ENCODE measurements around the gene BCL2L1. TPM values are rescaled to one million over a fixed set of nuclear protein-coding genes. Genes with fewer than 3 reads are reported as not detected.

Gene BCL2L1
- total RNA-seq, 1 donor: 37.6 TPM

DNA sequence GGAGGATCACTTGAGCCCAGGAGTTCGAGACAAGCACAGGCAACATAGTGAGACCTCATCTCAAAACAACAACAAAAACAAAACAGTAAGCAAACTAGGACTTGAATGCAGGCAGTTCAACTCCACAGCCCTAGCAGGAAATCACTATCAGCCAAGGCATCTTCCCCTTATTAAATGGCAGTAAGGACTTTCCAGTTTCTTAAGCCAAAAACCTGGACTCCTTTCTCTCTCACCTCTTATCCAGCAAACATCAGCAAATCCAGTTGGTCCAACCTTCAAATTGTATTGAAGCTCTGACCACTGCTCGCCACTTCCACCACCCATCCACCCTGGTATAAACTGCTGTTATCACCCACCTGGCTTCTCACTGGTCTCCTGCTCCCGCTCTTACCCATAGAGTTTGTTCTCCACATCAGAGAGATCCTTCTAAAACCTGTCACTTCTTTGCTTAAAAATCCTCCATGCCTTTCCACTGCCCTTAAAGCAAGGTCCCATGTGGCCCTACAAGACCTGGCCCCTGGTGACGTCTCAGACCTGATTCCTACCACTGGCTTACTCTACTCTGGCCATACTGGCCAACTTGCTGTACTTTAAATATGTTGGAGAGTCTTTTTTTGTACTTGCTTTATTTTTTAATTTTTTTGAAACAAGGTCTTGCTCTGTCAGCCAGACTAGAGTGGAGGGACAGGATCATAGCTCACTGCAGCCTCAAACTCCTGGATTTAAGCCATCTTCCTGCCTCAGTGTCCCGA, 27.6 kb downstream of the BCL2L1 start:
- H3K9me3 ChIP-seq (ENCODE audit: low read depth, low read length): no peaks in the 10 kb centered on the region
- no peaks in the 10 kb centered on the region for H3K27me3 ChIP-seq (ENCODE audit: insufficient read depth, low read length)
- peaks cover 47% of the 10 kb centered on the region for H3K4me1 ChIP-seq (ENCODE audit: insufficient read depth, low read length)
- no peak overlapping the region for H3K4me3 ChIP-seq (ENCODE audit: low read length)

DNA sequence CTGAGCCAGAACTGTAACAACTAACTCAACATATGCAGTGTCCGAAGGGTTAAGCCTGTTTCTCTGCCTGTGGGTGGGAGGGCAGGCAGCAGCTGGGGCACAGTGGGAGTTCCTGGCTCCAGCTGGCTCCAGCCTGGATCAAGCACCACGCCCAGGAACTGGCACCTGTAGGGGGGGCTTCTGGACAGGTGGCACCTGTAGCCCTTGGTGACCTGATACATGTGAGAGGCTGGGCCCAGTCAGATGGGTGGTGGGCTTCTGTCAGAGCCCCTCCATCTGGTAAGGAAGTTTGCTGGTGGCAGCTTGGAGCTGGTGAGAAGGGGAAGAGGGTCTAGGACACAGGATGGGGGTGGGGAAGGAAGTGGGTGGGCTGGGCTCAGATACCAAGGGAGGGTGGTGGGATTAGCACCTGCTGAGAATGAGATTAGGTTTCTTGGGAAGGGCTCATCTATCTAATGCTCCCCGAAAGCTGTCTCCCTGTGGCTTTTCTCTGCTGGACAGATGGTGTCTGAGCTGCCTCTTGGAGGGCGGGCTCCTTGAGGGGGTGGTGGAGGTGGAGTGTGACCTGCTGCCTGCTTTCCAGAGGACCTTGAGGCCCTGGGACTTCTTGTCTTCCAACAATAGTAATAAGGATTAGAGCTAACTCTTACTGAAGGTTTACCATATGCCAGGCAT, 28.5 kb downstream of the BCL2L1 start:
- Histone ChIP-seq H3K4me3 (ENCODE audit: low read length) (no peak overlapping the region), H3K4me1 (ENCODE audit: insufficient read depth, low read length) (peaks cover 39% of the 10 kb centered on the region), H3K9me3 (ENCODE audit: low read depth, low read length) (no peaks in the 10 kb centered on the region), H3K27me3 (ENCODE audit: insufficient read depth, low read length) (no peaks in the 10 kb centered on the region)

DNA sequence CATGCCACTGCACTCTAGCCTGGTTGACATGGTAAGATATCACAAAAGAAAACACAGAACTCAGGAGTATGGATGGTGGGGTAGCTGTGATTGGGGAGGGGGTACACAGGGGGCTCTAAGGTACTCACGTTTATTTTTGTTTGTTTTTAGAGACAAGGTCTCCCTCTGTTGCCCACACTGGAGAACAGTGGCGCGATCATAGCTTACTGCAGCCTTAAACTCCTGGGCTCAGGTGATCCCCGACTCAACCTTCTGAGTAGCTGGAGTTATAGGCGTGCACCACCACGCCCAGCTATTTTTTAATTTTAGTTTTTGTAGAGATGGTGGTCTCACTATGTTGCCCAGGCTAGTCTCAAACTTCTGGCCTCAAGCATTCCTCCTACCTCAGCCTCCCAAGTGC, 29.3 kb downstream of the BCL2L1 start:
- H3K27me3 ChIP-seq (ENCODE audit: insufficient read depth, low read length): no peaks in the 10 kb centered on the region
- no peak overlapping the region for H3K4me3 ChIP-seq (ENCODE audit: low read length)
- peaks cover 31% of the 10 kb centered on the region for H3K4me1 ChIP-seq (ENCODE audit: insufficient read depth, low read length)
- no peaks in the 10 kb centered on the region for H3K9me3 ChIP-seq (ENCODE audit: low read depth, low read length)

DNA sequence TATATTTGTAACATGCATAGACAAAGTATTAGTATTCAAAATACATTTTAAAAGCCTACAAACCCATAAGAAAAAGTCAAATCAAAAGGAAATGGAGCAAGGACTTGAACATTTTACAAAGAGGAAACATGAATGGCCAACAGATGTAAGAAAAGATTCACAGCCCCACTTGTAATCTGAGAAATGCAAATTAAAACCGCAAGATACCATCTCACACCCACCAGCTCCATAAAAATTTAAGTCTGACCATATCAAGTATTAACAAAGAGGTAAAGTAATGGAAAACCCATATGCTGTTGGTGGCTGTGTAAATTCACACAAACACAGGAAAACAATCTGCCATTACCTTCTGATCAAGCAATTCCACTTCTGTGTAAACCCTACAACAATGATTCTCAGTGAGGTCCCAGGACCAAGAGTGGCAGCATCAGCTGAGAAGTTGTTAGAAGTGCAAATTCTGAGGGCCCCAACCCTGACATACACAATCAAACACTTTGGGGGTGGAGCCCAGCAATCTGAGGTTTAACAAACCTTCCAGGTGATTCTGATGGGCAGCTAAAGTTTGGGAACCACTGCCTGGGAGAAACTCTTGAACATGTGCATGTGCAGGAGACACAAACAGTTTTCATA, 30.9 kb downstream of the BCL2L1 start:
- no peaks in the 10 kb centered on the region for H3K9me3 ChIP-seq (ENCODE audit: low read depth, low read length)
- H3K4me1 ChIP-seq (ENCODE audit: insufficient read depth, low read length): peaks cover 31% of the 10 kb centered on the region
- no peaks in the 10 kb centered on the region for H3K27me3 ChIP-seq (ENCODE audit: insufficient read depth, low read length)
- H3K4me3 ChIP-seq (ENCODE audit: low read length): no peak overlapping the region

DNA sequence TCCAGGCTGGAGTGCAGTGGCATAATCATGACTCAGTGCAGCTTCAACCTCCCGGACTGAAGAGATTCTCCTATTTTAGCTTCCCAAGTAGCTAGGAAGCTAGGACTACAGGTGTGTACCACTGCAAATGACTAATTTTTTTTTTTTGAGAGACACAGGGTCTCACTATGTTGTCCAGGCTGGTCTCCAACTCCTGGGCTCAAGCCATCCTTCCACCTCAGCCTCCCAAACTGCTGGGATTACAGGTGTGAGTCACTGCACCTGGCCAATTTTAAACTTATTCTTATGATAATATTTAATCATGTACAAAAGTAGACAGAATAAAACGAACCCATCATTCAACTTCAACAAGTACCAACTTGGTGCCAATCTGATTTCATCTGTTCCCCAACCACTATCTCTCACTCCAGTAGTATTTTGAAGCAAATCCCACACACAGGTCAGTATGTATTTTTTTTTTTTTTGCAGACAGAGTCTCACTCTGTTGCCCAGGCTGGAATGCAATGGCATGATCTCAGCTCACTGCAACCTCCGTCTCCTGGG, 32.5 kb downstream of the BCL2L1 start:
- peaks cover 39% of the 10 kb centered on the region for H3K4me1 ChIP-seq (ENCODE audit: insufficient read depth, low read length)

DNA sequence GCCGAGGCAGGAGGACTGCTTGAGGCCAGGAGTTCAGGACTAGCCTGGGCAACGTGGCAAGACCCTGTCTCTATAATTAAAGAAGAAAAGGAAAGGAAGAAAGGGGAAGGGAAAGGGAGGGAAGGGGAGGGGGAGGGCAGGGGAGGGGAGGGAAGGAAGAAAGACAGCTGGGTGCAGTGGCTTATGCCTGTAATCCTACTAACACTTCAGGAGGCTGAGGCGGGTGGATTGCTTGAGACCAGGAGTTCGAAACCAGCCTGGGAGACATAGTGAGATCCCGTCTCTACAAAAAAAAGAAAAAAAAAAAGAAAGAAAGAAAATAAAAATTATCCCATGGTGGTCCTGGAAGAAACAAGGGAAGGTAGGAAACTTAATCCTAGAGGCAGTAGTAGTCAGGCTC, 33.5 kb downstream of the BCL2L1 start:
- peaks cover 37% of the 10 kb centered on the region for H3K4me1 ChIP-seq (ENCODE audit: insufficient read depth, low read length)
- H3K4me3 ChIP-seq (ENCODE audit: low read length): no peak overlapping the region
- H3K27me3 ChIP-seq (ENCODE audit: insufficient read depth, low read length): no peaks in the 10 kb centered on the region
- H3K9me3 ChIP-seq (ENCODE audit: low read depth, low read length): no peaks in the 10 kb centered on the region

More for the DNA sequence above, 32.5 kb downstream of the BCL2L1 start:
- H3K9me3 ChIP-seq (ENCODE audit: low read depth, low read length): no peaks in the 10 kb centered on the region
- no peaks in the 10 kb centered on the region for H3K27me3 ChIP-seq (ENCODE audit: insufficient read depth, low read length)
- no peak overlapping the region for H3K4me3 ChIP-seq (ENCODE audit: low read length)

DNA sequence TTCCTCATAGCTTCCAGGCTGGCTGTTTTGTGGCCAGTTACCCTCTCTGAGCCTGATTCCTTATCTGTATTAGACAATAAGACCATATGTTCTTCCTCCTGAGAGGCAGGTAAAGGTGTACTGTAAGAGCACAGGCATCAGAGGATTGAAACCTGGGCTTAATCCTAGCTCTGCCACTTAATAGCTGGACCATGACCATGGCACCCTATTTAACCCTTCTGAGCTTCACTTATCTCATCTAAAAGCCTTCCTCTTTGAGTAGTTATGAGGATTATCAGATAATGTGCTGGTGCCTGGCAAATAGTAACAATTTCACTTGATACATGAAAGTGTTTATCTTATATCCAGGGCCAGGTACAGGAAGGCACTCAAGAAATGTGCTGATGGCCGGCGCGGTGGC, 34.9 kb downstream of the BCL2L1 start:
- H3K4me1 ChIP-seq (ENCODE audit: insufficient read depth, low read length): peaks cover 42% of the 10 kb centered on the region
- H3K4me3 ChIP-seq (ENCODE audit: low read length): no peak overlapping the region
- H3K9me3 ChIP-seq (ENCODE audit: low read depth, low read length): no peaks in the 10 kb centered on the region
- no peaks in the 10 kb centered on the region for H3K27me3 ChIP-seq (ENCODE audit: insufficient read depth, low read length)

DNA sequence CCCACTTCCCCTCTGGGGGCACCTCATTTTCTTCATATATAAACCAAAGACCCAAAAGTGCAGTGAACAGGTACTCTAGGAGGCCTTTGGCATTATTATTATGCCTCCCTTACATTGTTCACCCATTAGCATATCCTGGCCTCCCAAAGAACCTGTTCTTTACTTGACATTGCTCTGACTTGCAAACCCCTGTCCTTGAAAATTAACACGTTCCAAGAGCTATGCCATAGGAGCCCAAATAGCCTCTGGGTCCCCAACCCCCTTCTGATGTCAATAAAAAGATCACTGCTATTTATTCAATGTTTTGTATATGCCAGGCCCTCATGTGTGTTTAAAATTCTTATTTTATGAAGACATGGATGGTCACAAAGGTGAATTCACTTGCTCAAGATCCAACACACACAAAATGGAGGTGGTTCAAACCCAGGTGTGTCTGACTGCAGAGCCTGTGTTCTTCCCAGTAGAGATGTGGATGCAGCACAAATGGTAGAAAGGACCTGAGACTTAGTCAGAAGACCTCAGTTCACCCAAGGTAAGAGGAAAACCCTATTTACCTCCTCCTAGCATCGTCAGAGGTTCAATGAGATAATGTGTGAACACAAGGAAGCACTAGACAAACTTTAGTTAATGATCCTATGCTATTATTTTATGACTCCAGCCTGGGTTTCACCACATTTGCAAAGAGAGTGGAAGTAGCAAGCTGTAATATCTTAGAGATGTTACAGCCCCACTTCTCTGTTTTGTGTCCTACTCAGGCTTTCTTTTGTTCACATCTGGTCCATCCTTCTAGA, 36.6 kb downstream of the BCL2L1 start:
- no peaks in the 10 kb centered on the region for H3K9me3 ChIP-seq (ENCODE audit: low read depth, low read length)
- H3K27me3 ChIP-seq (ENCODE audit: insufficient read depth, low read length): no peaks in the 10 kb centered on the region
- H3K4me1 ChIP-seq (ENCODE audit: insufficient read depth, low read length): peaks cover 35% of the 10 kb centered on the region
- H3K4me3 ChIP-seq (ENCODE audit: low read length): no peak overlapping the region

DNA sequence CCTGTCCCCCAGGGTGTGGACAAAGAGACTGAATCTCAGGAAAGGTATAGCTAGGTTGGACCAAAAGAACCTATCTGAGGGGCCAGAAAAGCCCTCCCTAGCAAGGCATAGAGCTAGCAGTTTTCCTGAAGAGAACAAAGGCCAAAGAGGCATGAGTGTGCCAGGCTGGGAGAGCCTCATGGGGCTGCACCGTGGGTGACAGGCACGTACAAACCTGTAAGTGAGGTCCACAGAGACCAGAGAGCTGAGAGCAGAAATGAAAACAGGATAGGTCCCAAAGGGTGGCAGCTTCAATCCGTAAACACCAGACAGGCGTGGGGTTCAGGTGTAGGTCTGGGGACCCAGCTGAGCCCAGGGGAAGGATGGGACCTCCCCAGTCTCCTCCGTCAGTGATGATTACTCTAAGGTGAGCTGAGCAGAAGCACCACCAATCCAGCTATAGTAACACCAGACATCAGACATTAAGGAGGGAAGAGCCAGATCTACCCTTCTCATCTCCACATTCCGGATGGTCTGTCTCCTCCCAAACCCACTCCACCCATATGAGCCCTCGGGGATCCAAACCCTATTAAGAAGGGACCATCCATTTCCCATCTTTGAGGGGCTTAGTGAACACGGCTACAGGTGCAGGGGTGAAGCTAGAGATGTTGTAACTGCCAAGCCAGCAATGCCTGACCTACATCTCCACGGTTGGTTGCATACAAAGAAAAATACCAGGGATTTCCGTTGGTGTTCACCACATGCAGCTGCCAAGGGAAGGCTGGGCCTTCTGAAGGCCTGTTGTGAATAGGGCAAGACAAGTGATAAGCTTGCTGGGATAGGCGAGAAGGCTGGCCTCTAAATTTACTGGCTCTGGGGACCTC, 38.3 kb downstream of the BCL2L1 start:
- Histone ChIP-seq H3K4me3 (ENCODE audit: low read length) (no peak overlapping the region), H3K9me3 (ENCODE audit: low read depth, low read length) (no peaks in the 10 kb centered on the region), H3K4me1 (ENCODE audit: insufficient read depth, low read length) (peaks cover 37% of the 10 kb centered on the region), H3K27me3 (ENCODE audit: insufficient read depth, low read length) (no peaks in the 10 kb centered on the region)

DNA sequence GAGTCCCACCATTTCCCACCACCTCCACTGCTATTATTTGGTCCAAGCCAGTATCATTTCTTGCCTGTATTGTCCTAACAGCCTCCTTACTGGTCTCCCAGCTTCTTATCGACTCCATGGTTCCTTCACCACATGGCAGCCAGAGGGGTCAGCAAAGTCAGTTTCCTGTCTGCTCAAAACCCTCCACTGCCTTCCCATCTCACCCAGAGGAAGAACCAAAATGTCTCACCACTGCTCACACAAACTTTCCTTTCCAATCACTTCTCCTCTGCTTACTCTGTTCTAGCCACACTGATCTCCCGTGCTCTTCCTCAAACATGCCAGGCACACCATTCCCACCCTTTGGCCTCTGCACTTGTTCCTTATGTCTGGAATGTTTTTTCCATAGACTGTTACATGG, 39.7 kb downstream of the BCL2L1 start:
- no peaks in the 10 kb centered on the region for H3K9me3 ChIP-seq (ENCODE audit: low read depth, low read length)
- H3K4me1 ChIP-seq (ENCODE audit: insufficient read depth, low read length): peaks cover 52% of the 10 kb centered on the region
- H3K4me3 ChIP-seq (ENCODE audit: low read length): no peak overlapping the region
- no peaks in the 10 kb centered on the region for H3K27me3 ChIP-seq (ENCODE audit: insufficient read depth, low read length)

DNA sequence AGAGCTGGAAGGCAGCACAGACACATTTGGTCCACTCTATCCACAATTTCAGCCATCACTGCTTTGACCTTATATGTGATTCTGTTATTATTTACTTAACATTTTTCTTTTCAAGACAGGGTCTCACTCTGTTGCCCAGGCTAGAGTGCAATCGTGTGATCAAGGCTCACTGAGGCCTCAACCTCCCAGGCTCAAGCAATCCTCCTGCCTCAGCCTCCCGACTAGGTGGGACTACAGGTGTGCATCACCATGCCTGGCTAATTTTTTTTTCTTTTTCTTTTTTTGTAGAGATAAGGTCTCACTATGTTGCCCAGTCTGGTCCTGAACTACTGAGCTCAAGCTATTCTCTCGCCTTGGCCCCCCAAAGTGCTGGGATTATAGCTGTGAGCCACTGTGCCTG, 40.3 kb downstream of the BCL2L1 start:
- peaks cover 57% of the 10 kb centered on the region for H3K4me1 ChIP-seq (ENCODE audit: insufficient read depth, low read length)

DNA sequence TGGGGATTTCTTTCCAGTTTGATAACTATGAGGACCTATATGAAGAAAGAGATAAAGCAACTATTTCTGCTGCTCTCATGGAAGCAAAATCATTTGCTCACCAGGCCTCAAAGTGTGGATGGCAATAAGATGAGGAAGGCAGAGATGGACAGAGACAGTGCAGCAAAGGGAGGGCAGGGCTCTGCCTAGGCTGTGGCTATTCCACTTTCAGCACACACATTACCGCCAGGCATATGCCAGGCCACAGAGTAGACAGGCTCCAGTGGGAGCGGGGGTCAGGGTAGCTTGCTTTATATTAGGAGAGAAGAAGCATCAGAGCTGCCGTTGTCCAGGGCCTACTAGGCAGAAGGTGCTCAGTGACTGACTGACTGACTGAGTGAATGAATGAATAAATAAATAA, 40.9 kb downstream of the BCL2L1 start:
- Histone ChIP-seq H3K4me1 (ENCODE audit: insufficient read depth, low read length) (peaks cover 62% of the 10 kb centered on the region), H3K27me3 (ENCODE audit: insufficient read depth, low read length) (no peaks in the 10 kb centered on the region), H3K4me3 (ENCODE audit: low read length) (no peak overlapping the region), H3K9me3 (ENCODE audit: low read depth, low read length) (no peaks in the 10 kb centered on the region)

More for the DNA sequence above, 40.3 kb downstream of the BCL2L1 start:
- Histone ChIP-seq H3K9me3 (ENCODE audit: low read depth, low read length) (no peaks in the 10 kb centered on the region), H3K4me3 (ENCODE audit: low read length) (no peak overlapping the region), H3K27me3 (ENCODE audit: insufficient read depth, low read length) (no peaks in the 10 kb centered on the region)

DNA sequence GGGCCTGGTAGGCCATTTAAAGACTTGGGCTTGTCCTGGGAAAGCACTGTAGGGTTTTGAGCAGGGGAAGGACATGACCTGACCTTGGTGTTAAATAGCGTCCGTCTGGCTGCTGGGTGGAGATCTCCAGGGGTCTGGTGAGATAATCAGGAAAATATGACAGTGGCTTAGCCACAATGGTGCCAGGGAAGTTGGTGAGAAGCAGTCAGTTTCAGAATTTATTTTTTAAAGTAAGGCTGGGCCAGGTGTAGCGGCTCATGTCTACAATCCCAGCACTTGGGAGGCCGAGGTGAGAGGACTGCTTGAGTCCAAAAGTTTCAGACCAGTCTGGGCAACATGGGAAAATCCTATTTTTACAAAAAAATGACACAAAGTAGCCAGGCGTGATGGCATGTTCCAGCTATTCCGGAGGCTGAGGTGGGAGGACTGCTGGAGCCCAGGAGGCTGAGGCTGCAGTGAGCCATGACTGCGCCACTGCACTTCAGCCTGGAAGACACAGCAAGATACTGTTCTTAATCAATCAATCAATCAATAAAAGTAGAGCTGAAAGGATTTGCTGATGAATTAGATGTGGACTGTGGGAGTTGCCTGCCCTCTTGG, 41.4 kb downstream of the BCL2L1 start:
- H3K27me3 ChIP-seq (ENCODE audit: insufficient read depth, low read length): no peaks in the 10 kb centered on the region
- H3K4me3 ChIP-seq (ENCODE audit: low read length): no peak overlapping the region
- peaks cover 66% of the 10 kb centered on the region for H3K4me1 ChIP-seq (ENCODE audit: insufficient read depth, low read length)
- no peaks in the 10 kb centered on the region for H3K9me3 ChIP-seq (ENCODE audit: low read depth, low read length)
